HG03196 (cell line): ENCODE measurements around the gene KLF13.

Experiments
- ATAC-seq: cut with Tn5 transposase; IDR thresholded peaks from one replicate; pipeline ENCODE4 v1.9.1; 2021; ENCODE audit not compliant: unreplicated experiment

KLF13 gene

DNA sequence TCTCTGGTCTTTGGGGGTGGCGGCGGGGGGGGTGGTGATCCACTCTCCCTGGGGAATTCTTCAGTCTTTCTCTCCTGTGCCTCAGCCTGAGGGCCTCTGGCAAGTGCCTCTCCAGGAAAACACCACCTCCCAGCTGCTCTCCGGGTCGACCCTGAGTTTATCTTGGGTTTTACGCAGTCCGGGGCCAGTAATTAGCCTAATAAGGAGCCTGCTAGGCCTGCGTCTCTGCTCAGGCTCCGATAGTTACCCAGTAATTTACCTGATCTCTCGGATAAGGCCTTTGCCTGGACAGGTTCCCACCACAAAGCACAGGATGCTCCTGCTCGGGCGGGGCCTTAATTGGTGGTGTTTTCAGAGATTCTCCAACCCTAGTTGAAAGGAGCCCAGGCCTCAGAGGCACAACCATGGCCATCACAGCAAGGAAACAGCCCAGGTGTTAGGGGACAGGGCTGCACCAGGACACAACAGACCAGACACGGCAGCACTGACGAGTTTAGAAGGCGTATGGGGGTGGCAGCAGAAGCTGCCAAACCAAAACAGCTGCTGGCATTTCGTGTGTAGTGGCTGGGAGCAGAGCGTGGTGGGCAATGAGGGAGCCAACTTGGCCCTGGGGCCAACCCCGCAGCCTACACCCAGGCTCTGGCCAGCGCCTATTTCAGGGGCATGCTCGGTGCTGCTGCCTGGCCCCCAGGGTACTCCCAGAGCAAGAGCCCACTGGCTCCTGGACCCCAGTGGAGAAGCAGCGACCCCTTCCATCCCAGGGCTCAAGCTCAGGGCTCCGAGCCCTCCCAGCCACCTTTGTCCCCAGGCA, 71.4 kb downstream of the KLF13 start:
- ATAC-seq, result no peak

DNA sequence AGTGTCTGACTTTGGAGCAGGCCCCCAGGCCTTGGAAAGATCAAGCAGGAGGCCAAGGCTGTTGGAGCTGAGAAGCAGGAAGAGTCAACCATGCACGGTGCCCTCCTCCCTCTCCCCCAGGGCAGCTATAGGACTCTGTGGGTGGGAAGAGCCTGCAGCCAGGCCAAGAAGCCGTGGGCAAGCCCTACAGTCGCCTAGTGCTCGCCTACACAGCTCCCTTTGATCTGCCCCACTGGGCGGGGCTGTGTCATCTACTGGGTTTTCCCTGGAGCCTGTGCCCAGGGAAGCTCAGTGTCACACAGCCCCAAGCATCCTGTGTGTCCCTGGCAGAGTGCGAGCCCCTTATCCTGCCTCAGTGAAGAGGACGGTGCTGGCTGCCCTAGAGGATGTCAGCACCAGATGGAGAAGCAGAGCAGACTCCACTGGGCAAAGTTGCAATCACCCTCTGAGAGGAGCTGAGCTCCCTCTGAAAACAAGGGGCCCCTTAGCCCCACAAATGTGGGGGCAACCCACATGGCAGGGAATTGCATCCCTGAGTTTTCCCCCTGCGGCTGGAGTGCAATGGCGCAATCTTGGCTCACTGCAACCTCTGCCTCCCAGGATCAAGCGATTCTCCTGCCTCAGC, 72.2 kb downstream of the KLF13 start:
- ATAC-seq, result no peak

DNA sequence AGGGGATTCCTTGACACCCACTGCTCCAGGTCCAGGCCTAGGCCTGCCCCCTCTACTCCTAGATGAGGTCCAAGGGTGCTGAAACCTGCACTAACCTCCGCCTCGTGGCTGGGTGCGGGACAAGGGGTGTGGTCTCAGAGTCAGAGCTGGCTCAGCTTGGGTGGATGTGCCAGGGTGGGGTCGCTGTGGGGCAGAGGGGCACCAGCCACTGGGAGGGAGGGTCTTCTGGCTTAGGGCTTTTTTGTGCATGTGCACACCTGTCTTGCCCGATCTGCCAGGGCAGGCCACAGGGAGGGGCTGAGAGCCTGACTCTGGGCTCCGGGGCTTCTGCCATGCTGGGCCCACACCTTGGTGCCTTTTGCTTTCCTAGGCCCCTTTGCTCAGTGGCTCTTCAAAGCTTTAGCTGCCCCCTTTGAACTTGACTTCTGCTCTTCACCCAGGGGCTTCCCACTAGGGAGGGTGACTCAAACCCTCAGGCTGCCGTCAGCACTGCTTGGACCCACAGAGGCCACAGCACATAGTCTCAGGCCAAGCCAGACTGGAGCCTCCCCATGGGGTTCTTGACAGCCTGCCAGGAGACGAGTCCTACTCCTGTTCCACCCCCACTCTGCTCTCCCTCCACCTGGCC, 73.0 kb downstream of the KLF13 start:
- no peak for ATAC-seq

DNA sequence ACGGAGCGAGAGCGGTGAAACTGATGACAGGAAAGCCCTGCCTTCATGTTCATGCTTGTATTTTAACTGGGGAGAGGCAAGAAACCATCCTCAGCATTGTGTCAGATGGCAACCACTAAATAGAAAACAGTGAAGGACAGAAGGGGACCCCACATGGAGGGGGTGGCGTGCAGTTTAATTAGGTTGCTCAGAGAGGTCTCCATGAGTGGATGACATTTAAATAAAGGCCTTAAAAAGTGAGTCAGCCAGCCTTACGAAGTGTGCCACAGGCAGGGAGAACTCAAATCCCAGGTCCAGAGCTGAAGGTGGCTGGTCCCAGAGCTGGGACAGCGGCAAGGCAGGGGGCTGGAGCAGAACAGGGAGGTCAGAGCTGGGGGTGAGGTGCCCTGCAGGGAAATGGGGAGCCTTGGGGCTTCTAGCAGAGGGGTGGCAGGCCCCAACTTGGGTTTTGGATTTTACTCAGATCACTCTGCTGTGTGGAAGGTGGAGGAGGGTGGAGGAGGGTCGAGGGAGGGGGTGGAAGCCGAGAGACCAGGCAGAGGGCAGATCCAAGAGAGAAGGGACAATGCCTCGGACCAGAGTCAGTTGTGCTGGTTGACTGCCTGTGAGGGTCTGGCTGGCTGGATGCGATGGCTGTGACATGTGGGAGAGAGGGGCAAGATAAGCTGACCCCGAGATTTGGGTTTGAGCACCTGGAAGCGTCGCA, 73.7 kb downstream of the KLF13 start:
- ATAC-seq, result no peak

DNA sequence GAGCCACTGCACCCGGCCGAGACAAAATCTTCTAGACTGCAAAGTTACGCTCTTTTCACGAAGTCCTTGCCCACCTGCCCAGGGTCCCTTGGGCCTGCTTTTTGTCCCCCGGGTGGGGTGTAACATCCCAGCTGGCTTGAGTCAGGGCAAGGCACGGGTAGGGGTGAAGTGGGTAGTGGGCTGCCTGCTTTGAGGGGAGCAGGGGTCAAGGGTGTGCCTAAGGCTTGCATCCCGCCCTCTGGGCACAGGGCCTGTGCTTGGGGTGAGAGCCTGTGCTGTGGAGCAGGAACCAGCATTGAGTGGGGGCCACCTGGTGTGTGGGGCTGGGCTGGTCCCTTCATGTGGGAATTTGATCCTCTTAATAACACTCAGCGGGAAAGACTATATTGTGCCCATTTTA, 74.6 kb downstream of the KLF13 start:
- no peak for ATAC-seq

DNA sequence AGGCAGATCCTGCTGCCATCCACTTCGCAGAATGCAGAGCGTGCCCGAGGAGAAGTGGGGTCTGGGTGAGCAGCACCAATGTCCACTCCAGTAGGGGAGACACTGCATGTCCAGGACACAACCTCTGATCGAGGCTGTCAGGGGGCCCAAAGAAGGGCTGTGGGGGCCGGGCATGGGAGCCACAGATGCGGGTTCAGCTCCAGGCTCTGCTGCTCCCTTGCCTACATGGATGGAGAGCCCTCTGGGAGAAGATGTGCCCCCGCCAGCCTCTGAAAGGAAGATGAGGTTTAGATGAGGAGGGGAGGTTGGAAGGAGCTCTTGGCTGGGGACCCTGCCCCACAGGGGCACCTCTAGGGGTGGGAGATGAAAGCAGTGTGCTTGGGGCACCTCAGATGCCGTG, 75.4 kb downstream of the KLF13 start:
- ATAC-seq, result no peak

DNA sequence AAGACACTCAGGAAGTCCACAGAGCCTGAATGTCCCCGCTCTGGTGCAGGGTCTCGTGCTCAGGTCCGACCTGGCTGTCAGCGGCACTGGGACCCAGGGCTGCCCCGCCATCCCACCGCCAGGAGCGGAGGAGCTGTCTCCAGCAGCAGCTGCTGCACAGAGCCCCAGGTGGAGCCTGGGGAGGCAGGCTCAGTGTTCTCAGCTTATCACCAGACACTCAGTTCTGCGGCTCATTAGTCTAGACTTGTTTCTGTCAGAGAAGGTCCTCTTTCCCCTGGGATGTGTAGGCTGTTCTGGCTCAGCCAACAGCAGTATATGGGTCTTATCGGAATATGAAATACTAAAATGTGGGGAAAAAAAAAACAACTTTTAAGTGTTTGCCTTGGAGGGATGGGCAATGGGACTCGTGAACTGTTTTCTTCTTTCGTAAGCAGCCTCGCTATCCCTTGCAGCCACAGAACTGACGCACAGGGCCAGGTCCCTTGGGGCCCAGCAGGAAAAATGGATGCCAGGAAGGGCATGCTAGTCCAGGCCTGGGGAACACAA, 75.9 kb downstream of the KLF13 start:
- ATAC-seq, result no peak

DNA sequence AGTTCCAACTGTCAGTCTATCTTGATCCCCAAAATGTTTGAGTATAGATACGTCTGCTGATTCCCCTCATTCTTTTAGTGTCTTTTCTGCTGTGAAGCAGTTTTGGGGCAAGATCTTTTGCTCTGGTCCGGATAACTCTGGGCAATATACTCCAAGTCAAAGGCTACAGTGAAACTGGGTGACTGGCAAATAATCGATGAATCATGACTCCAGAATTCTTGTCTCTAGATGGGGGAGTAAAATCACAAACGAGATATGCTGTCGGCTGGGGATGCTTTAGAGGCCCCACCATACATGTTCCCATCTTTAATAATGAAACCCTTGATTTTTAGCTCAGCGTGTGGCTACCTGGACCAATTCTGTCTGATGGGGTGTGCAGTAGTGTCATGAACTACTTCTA, 76.5 kb downstream of the KLF13 start:
- ATAC-seq, result no peak

DNA sequence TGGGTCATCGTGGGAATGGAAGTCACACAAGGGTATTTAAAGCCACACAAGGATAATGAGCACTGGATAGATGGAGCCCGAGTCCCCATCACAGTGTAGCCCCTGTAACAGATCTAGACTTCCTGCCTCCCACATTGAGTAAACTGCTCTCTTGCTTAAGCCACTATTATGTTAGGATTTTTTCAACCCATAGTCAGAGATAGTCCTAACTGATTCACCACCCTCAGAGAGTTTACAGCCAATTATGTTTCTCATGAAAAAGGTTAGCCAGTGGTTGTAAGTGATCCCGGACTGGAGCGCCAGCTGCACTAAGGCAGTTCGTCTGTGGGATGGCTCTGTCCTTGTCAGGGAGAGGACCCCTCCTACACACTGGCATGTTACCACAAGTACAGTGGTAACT, 77.0 kb downstream of the KLF13 start:
- no peak for ATAC-seq

DNA sequence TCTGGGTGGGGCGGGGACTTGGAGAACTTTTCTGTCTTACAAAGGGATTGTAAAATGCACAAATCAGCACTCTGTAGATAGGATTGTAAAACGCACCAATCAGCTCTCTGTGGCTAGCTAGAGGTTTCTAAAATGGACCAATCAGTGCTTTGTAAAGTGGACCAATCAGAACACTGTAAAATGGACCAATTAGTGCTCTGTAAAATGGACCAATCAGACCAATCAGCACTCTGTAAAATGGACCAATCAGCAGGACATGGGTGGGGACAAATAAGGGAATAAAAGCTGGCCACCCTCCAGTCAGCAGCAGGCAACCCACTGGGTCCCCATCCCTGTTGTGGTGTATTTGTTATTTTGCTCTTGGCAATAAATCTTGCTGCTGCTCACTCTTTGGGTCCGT, 77.7 kb downstream of the KLF13 start:
- no peak for ATAC-seq

DNA sequence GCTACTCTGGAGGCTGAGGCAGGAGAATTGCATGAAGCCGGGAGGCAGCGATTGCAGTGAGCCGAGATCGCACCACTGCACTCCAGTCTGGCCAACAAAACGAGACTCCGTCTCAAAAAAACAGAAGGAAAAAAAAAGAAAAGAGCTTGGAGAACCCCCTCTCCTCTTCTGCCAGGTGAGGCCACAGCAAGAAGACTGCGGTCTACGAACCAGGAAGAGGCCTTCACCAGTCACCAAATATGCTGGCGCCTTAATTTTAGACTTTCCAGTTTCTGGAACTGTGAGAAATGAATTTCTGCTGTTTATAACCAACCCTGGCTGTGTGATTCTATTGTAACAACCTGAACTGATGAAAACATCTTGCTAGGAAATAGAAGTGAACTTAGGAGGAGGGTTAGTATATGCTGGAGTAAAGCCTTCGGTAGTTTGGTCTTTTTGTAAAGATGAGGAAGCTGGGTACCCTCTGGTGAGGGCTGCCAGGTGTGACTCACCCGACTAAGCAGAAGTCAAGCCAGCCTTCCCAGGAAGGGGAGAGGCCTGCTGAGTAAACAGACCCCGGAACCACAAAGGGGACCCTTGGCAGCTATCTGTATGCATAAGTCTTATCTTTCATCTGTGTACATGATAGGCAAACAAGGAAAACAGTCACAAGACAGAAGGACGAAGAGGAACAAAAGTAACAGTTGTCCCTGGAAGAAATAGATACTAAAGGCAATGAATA, 78.7 kb downstream of the KLF13 start:
- no peak for ATAC-seq

DNA sequence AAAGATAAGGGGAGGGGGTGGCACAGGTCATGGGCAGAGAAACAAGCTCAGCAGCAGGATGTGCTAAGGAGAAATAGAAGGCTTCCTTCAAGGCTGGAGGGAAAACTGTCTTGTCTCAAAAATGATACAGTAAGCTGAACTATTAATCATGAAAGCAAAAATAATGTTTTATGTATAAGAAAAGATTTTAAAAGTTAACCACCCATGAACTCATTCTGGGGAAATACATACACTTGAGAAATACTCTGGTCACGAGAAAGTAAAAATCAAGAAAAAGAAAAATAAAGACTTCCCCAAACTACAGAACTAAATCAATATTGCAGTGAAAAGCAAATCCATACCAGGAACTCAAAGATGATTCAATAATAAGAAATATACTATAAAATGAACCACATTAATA, 80.7 kb downstream of the KLF13 start:
- no peak for ATAC-seq

DNA sequence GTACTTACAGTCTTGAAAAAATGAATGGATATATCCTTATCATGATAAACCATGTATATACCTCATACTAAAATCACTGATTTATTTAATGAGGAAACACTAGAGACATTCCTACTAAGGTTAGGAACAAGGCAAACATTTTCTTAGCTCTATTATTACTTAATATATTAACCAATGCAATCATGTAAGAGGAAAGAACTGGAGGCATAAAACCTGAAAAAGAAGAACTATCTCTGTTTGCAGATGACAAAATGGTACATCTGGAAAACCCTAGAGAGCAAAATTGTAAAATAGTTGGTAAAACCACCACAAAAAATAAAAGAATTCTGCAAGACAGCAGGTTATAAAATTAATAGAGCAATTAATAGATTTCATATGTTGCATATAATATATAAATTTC, 81.2 kb downstream of the KLF13 start:
- ATAC-seq, result no peak

DNA sequence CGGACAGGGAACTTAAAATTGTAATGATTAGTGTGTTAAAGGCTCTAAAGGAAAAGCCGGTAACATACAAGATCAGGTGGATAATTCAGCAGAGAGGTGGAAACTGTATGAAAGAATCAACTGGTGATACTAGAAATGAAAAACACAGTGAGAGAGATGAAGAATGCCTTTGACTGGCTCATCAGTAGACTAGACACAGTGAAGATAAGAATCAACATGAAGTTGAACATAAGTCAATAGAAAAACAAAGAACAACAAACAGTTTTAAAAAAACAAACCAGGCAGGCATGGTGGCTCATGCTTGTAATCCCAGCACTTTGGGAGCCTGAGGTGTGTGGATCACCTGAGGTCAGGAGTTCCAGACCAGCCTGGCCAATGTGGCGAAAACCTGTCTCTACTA, 82.1 kb downstream of the KLF13 start:
- ATAC-seq, result no peak

DNA sequence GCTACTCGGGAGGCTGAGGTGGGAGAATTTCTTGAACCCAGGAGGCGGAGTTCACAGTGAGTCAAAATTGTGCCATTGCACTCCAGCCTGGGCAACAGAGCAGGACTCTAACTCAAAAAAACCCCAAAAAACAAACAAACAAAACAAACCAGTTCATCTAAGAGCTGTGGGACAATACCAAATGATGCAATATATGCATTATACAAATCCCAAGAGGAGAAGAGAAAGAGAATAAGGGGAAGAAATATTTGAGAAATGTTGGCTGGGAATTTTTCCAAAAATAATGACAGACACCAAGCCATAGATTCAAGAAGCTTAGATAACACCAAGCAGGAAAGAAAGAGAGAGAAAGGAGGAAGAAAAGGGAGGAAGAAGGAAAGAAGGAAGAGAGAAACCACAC, 82.5 kb downstream of the KLF13 start:
- ATAC-seq, result no peak

DNA sequence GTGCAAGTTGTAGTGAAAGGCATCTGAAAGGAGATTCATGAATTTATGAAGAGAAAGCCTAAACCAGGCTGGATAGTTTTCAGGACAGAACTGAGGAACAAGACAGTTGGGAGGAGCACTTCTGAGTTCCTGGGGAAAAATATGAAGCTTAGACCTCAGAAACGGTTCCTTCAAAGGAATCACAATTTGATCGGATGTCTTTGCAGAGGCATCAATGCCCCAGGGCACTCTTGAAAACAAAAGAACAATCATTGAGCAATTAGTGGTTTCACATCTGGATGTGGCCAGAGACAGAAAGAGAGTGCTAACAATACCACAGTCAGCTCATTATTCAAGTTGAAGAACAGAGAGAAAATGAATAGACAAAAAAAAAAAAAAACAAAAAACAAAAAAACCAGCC, 86.2 kb downstream of the KLF13 start:
- no peak for ATAC-seq

DNA sequence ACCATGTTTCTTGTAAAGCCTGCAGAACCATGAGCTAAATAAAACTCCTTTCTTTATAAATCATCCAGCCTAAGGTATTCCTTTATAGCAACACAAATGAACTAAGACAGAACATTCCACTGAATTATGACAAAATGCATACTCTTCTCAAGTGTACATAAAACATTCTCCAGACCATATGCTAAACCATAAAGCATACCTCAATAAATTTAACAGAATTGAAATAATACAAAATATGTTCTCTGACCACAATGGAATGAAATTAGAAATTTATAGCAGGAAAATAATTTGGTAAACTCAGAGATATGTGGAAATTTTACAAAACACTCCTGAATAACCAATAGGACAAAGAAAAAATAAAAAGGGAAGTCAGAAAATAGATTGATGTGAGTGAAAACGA, 88.6 kb downstream of the KLF13 start:
- ATAC-seq, result no peak

DNA sequence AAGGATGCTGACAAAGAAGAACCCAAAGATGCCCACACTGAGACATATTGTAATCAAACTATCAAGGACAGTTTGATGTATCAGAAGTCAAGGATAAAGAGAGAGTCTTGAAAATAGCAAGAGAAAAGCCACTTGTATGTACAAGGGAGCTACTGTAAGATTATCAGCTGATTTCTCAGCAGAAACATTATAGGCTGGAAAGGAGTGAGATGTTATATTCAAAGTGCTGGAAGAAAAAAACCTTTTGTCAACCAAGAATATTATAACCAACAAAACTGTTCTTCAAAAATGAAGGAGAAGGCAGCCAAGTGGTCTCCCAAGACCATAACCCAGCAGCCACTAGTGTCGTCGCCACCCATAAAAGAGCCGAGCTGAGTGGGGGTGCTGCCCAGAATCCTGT, 93.2 kb downstream of the KLF13 start:
- ATAC-seq, result no peak

DNA sequence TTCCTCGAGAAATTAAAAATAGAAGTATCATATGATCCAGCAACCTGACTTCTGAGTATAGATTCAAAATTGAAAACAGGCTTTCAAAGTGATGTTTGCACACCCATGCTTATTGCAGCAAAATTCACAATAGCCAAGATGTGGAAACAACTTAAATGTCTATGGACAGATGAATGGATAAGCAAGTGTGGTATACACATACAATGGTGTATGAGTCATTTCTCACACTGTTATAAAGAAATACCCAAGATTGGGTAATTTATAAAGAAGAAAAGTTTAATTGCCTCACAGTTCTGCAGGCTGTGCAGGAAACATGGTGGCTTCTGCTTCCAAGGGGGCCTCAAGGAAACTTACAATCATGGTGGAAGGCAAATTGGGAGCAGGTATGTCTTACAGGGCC, 100.8 kb downstream of the KLF13 start:
- ATAC-seq, result no peak
